Measurements from ENCODE around the gene ATP5F1D. TPM values are rescaled to one million over a fixed set of nuclear protein-coding genes. Genes with fewer than 3 reads are reported as not detected.
"Not testable (repeated sequence)": the region's sequence is repeated elsewhere in the genome, so short reads cannot be mapped to it uniquely, and the experiment has no call there.

The ATP5F1D gene
- total RNA-seq, 2 experiments from 2014 or later = 209 to 222 TPM

DNA sequence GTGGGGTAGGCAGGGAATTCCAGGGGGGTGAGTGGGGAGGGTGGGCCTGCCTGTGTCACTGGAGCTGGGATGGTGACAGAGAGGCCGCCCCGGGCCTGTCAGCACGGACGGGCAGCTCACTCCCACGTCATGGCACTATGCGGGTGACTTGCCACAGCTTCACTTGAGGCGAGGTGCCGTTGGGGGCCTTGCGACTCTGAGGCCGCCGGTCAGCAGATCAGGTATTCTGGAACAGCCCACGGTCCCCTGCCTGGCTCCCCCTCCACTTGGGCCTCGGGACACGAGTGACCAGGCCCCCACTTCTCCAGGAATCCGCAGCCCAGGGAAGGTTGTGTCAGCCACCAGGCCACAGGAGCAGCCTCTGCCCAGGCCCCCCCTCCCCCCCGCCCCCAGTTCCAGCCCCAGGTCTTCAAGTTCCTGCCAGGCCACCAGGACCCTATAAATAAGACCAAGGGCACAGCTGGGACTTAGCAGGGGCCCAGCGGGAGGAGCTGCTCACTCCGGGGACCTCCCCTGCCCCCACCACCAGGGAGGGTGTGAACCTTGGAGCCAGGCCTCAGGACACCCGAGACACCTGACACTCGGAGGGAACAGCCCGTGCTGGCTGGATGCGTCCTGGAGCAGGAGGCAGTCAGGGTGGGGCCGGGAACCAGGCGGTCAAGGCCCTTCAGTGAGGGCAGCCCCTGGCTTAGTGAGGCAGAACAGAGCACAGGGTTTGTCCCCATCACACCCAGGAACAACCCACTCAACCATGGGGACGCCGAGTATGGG, 4.1 kb downstream of the ATP5F1D start:
- H3K27me3 Mint-ChIP-seq (ENCODE audit: low read depth) = no peaks in the 10 kb centered on the region
- no peaks in the 10 kb centered on the region for H3K9me3 Mint-ChIP-seq (ENCODE audit: insufficient read depth)
- POLR2A ChIA-PET = interaction anchor here (2.2 to 7.7 kb wide), 2 partner anchors 16 to 22 kb away, joined by 7 to 218 read pairs; partner anchors contain the start of gene CIRBP
- H3K4me3 Mint-ChIP-seq = no peak overlapping the region
- peaks cover 32% of the 10 kb centered on the region for H3K4me1 Mint-ChIP-seq (ENCODE audit: low read depth)
- CTCF ChIA-PET = interaction anchor here (2.9 to 8.2 kb wide), 3 partner anchors 22 to 32 kb away, joined by 34 to 606 read pairs (median 57); partner anchors contain the start of genes CIRBP and FAM174C
- DNase-seq (no peak), ATAC-seq (no peak)
- no peak overlapping the region for H3K27ac Mint-ChIP-seq
- H3K36me3 Mint-ChIP-seq (ENCODE audit: low read depth) = peaks cover 6% of the 10 kb centered on the region

DNA sequence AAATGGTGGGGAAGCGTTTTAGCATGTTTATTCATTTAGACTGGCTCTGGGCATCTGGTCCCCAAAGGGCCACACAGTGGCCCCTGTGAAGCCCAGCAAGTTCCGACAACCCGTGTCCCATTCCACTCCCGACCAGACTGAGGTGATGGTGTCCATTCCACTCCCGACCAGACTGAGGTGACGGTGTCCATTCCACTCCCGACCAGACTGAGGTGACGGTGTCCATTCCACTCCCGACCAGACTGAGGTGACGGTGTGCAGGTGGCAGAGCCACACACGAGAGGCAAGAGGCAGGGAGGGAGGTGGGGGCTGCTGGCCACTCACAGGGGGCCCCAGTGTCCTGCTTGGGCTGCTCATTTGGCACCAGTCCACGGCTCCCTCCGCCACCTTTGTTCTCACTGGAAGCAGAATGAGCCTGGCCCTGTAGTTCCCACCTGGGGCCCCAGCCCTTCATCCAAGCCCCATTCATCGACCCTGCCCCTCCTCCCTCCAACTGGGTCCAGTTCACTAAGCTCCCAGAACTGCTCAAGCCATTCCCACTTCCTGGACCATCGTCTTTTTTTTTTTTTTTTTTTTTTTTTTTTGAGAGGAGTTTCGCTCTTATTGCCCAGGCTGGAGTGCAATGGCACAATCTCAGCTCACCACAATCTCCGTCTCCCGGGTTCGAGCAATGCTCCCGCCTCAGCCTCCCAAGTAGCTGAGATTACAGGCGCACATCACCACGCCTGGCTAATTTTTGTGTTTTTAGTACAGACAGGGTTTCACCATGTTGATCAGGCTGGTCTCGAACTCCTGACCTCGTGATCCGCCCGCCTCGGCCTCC, 4.9 kb downstream of the ATP5F1D start:
- ChIA-PET POLR2A (interaction anchor here (7.7 kb wide), 1 partner anchor 21 kb away, joined by 218 read pairs; the partner anchor contains the start of gene CIRBP), CTCF (interaction anchor here (8.2 kb wide), 1 partner anchor 21 kb away, joined by 606 read pairs; the partner anchor contains the start of gene CIRBP)
- H3K4me1 Mint-ChIP-seq (ENCODE audit: low read depth) = peaks cover 24% of the 10 kb centered on the region
- H3K4me3 Mint-ChIP-seq = peak overlapping the region; percentile 8
- H3K36me3 Mint-ChIP-seq (ENCODE audit: low read depth); H3K27me3 Mint-ChIP-seq (ENCODE audit: low read depth); H3K9me3 Mint-ChIP-seq (ENCODE audit: insufficient read depth); H3K27ac Mint-ChIP-seq; DNase-seq; ATAC-seq: not testable (repeated sequence)

DNA sequence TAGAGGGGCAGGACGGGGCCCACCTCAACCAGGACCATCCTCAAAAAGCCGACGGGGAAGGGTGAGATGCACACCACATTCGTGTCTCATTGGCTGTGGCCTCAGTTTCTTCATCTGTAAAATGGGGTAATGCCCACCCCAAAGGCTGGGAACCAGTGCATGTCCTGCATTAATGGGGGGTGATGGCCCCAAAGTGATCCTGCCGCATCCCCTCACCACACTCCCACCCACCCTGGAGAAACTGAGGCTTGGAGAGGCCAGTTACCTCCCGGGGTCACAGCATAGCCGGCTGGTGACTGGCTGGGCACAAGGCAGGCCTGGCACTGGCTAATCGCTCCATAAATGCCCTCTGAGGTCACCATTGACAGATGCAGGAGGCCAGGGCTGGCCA, 6.2 kb downstream of the ATP5F1D start:
- ATAC-seq = no peak
- ChIA-PET POLR2A (interaction anchor here (7.7 kb wide), 1 partner anchor 20 kb away, joined by 218 read pairs; the partner anchor contains the start of gene CIRBP), CTCF (interaction anchor here (8.2 kb wide), 1 partner anchor 20 kb away, joined by 606 read pairs; the partner anchor contains the start of gene CIRBP)
- H3K36me3 Mint-ChIP-seq (ENCODE audit: low read depth) = peaks cover 19% of the 10 kb centered on the region
- no peaks in the 10 kb centered on the region for H3K27me3 Mint-ChIP-seq (ENCODE audit: low read depth)
- H3K4me3 Mint-ChIP-seq = peak overlapping the region; percentile 62
- H3K27ac Mint-ChIP-seq = peak overlapping the region; percentile 69
- no peak for DNase-seq
- H3K9me3 Mint-ChIP-seq (ENCODE audit: insufficient read depth) = no peaks in the 10 kb centered on the region
- H3K4me1 Mint-ChIP-seq (ENCODE audit: low read depth) = peaks cover 21% of the 10 kb centered on the region

DNA sequence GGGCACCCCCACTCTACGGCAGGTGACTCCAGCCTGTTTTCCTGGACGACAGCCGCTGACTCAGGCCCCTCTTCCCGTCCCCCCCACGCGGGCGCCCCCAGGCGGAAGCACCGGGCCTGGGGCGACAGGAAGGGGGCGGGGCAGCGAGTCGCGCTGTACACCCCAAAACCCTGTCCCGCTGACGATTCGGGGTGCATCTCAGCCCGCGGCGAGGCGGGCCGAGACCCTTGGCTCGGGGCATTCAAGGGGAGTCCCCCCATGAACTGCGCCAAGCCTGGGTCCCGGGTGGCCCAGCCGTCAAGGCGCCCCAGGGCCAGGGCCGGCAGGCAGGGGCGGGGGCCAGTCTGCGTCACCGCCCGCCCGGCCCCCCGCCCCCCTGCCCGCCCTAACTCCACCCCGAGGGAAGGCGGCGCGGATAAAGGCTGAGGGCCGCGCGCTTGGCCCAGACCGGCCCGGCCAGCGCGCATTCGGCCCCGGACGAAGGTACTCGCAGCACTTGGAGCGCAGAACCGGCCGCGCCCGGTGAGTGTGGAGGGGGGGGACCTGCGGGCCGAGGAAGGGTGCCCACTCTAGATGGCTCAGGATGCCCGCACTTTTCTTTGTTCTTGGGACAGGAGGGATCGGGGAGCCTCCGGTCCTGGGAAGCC, 6.7 kb downstream of the ATP5F1D start, which contains the start of gene MIDN:
Gene MIDN, plus strand, starts transcription at position 445 of the 647 bp plus-strand sequence. CDS start 1,714 bp downstream, outside the sequence.
- Mint-ChIP-seq H3K9me3 (ENCODE audit: insufficient read depth) (no peaks in the 10 kb centered on the region), H3K4me3 (peak within 1 kb of the TSS; percentile 78), H3K27ac (peak within 1 kb of the TSS; percentile 90), H3K4me1 (ENCODE audit: low read depth) (peaks cover 17% of the 10 kb centered on the region), H3K36me3 (ENCODE audit: low read depth) (peaks cover 20% of the 10 kb centered on the region), H3K27me3 (ENCODE audit: low read depth) (no peaks in the 10 kb centered on the region)
- POLR2A ChIA-PET = interaction anchor here (0.6 to 1.0 kb wide), 3 partner anchors 14 to 21 kb away, joined by 3 to 8 read pairs (median 5); partner anchors contain the start of gene CIRBP
- peak; percentile 8 for ATAC-seq
- CTCF ChIA-PET = interaction anchor here (1.0 to 8.2 kb wide), 2 partner anchors 18 to 19 kb away, joined by 6 to 606 read pairs; partner anchors contain the start of gene CIRBP
- peak; percentile 78 for DNase-seq

DNA sequence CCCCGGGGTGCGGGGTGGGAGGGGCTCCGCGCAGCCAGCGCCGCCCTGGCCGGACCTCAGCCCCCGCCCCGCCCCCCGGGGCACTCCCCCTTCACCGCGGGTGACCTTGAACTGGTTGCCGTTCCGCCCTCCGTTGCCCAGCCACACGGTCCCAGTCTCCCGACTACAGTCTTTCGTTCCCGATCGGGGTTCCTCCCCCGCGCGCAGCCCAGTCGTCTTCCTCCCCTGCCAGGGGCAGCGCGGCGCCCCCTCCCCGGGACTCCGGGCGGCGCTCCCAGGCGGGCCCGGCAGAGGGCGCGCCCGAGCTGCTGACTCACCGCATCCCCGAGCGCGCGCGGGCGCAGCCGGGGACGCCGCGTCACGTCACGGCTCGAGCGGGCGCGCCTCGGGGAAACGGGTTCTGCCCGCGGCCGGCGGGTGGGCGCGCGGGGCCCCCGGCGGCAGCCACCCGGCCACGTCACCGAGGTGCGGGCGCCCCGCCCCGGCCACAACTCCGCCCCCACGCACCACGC, 7.3 kb downstream of the ATP5F1D start:
- ChIA-PET CTCF (interaction anchor here (0.6 to 1.0 kb wide), 2 partner anchors 15 to 18 kb away, joined by 3 to 6 read pairs; no protein-coding TSS in a partner anchor), POLR2A (interaction anchor here (0.6 to 1.0 kb wide), 3 partner anchors 13 to 20 kb away, joined by 3 to 8 read pairs (median 5); partner anchors contain the start of gene CIRBP)
- H3K36me3 Mint-ChIP-seq (ENCODE audit: low read depth) = peaks cover 24% of the 10 kb centered on the region
- ATAC-seq (peak; percentile 14), DNase-seq (peak; percentile 82)
- H3K9me3 Mint-ChIP-seq (ENCODE audit: insufficient read depth) = no peaks in the 10 kb centered on the region
- H3K4me1 Mint-ChIP-seq (ENCODE audit: low read depth) = peaks cover 15% of the 10 kb centered on the region
- H3K27ac Mint-ChIP-seq = peak overlapping the region; percentile 90
- H3K4me3 Mint-ChIP-seq = peak overlapping the region; percentile 78
- no peaks in the 10 kb centered on the region for H3K27me3 Mint-ChIP-seq (ENCODE audit: low read depth)

DNA sequence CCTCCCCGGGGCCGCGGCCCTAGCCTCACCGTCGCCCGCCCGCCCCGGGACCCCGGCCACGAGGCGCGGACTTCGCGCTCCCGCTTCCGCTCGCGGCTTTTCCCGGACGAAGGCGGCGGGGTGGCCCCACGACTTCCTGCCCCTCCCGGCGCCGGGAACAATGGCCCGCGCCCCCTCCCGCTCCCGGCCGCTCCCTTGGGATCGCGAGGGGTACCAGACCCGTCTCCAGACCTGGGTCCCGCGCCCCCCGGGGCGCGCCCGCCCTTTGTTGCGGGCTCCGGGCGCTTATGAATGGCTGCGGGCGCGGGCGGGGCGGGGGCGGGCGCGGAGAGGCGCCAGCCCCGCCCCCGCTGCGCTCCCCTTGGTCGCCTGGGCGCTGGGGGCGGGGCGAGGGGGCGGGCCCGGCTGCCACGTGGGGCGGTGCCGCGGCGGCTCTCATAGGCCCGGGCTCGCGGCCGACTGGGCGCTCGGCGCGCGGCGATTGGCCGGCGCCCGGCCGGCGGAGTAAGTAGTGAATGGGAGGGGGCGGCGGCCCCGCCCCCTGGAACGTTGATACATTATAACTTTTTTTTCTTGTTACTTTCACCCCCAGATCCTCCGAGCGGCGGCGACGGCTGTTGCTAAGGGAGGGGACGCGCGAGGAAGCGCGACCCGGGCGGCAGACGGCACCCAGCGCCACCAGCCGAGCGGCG, 7.9 kb downstream of the ATP5F1D start:
- ATAC-seq = peak; percentile 54
- CTCF ChIA-PET = interaction anchor here (0.6 to 1.0 kb wide), 2 partner anchors 15 to 17 kb away, joined by 3 to 6 read pairs; no protein-coding TSS in a partner anchor
- H3K9me3 Mint-ChIP-seq (ENCODE audit: insufficient read depth) = no peaks in the 10 kb centered on the region
- peaks cover 26% of the 10 kb centered on the region for H3K36me3 Mint-ChIP-seq (ENCODE audit: low read depth)
- POLR2A ChIA-PET = interaction anchor here (0.5 to 1.0 kb wide), 4 partner anchors 10 to 20 kb away, joined by 3 to 8 read pairs (median 3); partner anchors contain the start of gene CIRBP
- H3K27me3 Mint-ChIP-seq (ENCODE audit: low read depth) = no peaks in the 10 kb centered on the region
- H3K4me1 Mint-ChIP-seq (ENCODE audit: low read depth) = peaks cover 13% of the 10 kb centered on the region
- H3K4me3 Mint-ChIP-seq = peak overlapping the region; percentile 79
- H3K27ac Mint-ChIP-seq = peak overlapping the region; percentile 83
- DNase-seq = peak; percentile 95

DNA sequence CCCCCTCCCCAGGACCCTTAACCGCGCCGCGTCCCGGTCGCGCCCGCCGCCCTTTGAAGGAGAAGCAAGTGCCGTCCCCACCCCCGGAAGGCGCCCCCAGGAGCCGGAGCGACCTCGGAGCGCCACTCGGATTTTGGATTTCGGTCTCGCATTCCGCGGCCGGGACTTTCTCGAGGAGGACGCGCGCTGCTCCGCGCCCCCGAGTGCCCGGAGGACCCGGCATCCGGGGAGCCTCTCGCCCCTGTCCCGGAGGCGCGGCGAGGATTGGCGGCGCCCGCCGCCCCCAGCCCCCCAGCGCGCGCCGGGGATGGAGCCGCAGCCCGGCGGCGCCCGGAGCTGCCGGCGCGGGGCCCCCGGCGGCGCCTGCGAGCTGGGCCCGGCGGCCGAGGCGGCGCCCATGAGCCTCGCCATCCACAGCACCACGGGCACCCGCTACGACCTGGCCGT, 8.5 kb downstream of the ATP5F1D start:
- ChIA-PET POLR2A (interaction anchor here (0.5 to 1.0 kb wide), 2 partner anchors 10 to 19 kb away, joined by 3 read pairs; partner anchors contain the start of gene CIRBP), CTCF (interaction anchor here (0.9 kb wide), 1 partner anchor 12 kb away, joined by 3 read pairs; no protein-coding TSS in a partner anchor)
- Mint-ChIP-seq H3K4me1 (ENCODE audit: low read depth) (peaks cover 15% of the 10 kb centered on the region), H3K9me3 (ENCODE audit: insufficient read depth) (no peaks in the 10 kb centered on the region), H3K27ac (peak overlapping the region; percentile 83), H3K27me3 (ENCODE audit: low read depth) (no peaks in the 10 kb centered on the region), H3K4me3 (peak overlapping the region; percentile 79), H3K36me3 (ENCODE audit: low read depth) (peaks cover 30% of the 10 kb centered on the region)
- no peak for ATAC-seq
- no peak for DNase-seq

DNA sequence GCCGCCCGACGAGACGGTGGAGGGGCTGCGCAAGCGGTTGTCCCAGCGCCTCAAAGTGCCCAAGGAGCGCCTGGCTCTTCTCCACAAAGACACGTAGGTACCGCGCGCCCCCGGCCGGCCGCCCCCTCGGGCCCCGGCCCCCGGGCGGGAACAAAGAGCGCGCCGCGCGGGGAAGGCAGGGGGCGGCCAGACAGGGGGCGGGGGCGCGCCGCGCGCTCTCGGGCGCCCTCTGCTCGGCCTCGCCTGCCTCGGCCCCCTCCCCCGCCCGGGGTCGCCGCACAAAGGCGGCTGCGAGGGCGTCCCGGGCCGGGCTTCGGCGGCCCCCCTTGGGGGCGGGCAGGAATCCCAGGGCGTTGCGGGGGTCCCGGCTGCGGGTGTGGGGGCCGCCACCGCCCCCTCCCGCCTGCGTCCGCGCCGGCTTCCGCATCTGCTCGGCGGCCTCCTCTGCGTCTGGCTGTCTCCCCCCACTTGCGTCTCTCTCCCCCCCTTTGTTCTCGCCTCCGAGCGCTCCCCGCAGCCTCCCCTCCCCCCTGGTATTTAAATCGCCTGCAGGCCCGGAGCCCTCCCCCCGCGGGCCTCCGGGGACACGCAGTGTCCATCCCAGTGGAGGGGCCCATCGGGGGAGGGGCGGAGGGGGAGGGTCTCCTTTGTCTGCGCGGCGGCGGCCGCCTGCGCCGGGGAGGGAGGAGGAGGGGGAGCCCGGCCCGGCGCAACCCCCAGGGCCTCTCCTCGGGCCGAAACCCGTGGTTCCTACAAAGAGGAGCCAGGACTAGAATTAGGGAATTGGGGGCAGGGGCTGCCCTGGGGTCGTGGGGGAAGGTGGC, 9.1 kb downstream of the ATP5F1D start:
- ATAC-seq = no peak
- Mint-ChIP-seq H3K9me3 (ENCODE audit: insufficient read depth) (no peaks in the 10 kb centered on the region), H3K4me3 (peak overlapping the region; percentile 91), H3K4me1 (ENCODE audit: low read depth) (peaks cover 20% of the 10 kb centered on the region), H3K27me3 (ENCODE audit: low read depth) (no peaks in the 10 kb centered on the region), H3K27ac (peak overlapping the region; percentile 88), H3K36me3 (ENCODE audit: low read depth) (peaks cover 36% of the 10 kb centered on the region)
- DNase-seq = peak; percentile 74
- ChIA-PET CTCF (interaction anchor here (0.9 to 1.3 kb wide), 2 partner anchors 11 to 16 kb away, joined by 3 to 11 read pairs; no protein-coding TSS in a partner anchor), POLR2A (interaction anchor here (1.0 to 3.2 kb wide), 3 partner anchors 11 to 19 kb away, joined by 3 to 52 read pairs (median 6); partner anchors contain the start of gene CIRBP)

DNA sequence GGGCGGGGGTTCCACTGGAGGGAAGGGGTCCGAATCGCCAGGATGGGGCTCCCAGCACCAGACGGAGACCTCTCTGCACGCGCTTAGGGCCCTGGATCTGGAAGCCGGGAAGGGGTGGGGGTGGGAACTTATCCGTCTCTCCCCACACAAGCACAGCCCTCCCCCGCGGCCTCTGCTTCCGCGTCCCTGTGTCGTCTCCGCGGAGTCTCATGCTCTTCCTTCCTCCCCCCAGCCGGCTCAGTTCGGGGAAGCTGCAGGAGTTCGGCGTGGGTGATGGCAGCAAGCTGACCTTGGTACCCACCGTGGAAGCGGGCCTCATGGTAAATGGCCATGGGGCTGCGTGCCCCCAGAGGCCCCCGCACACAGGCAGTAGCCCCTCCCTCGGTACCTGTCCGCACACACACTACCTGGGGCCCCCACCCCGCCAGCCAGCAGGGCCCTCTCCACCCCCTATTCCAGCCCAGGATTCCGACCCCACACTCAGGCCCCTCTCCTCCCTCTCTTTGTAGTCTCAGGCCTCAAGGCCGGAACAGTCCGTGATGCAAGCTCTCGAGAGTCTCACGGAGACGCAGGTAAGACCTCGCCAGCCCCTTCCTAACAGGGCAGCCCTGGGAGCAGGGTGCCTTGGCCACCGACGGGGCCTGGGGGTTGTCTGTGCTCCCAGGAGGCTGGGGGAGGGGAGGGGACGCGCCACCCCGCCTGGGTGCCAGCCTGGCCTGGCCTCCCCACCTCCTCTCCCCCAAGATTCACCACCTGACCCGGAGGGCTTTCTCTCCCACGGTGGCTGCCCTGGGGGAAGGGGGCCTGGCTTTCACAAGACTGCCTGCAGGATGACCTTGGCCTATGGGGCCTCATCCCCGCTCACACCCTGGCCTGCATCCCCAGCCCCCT, 10.0 kb downstream of the ATP5F1D start:
- peak overlapping the region; percentile 88 for H3K27ac Mint-ChIP-seq
- DNase-seq = peak; percentile 79
- H3K9me3 Mint-ChIP-seq (ENCODE audit: insufficient read depth) = no peaks in the 10 kb centered on the region
- peak overlapping the region; percentile 91 for H3K4me3 Mint-ChIP-seq
- peaks cover 23% of the 10 kb centered on the region for H3K4me1 Mint-ChIP-seq (ENCODE audit: low read depth)
- POLR2A ChIA-PET = interaction anchor here (0.5 to 3.2 kb wide), 5 partner anchors 10 to 31 kb away, joined by 3 to 52 read pairs (median 4); partner anchors contain the start of gene CIRBP
- CTCF ChIA-PET = interaction anchor here (1.3 kb wide), 1 partner anchor 15 kb away, joined by 11 read pairs; no protein-coding TSS in a partner anchor
- ATAC-seq = peak; percentile 2
- no peaks in the 10 kb centered on the region for H3K27me3 Mint-ChIP-seq (ENCODE audit: low read depth)
- peaks cover 45% of the 10 kb centered on the region for H3K36me3 Mint-ChIP-seq (ENCODE audit: low read depth)
